K562 (cell line): ENCODE measurements around the gene MARS1. TPM values are rescaled to one million over a fixed set of nuclear protein-coding genes. Genes with fewer than 3 reads are reported as not detected.
"Not testable (repeated sequence)": the region's sequence is repeated elsewhere in the genome, so short reads cannot be mapped to it uniquely, and the experiment has no call there.

Source experiments
- ATAC-seq: fragments of 200-7000 bp; cut with Tn5 transposase; 3 replicates; pipeline ENCODE4 v1.9.1; 2020; ENCODE audit warnings: moderate library complexity
- BruUV-seq: library from RNA; stranded (reverse); fragments of 400-500 nt; replicated peaks from 2 replicates; lab custom pipeline; 2021; lab: Mats Ljungman, UMichigan
- CTCF ChIA-PET: fragments of 300-600 bp; formaldehyde crosslinking; extraction: SDS; loops from one replicate; lab custom pipeline; 2021; ENCODE audit warnings: low intra/inter-chr PET ratio; lab: Yijun Ruan, JAX
- POLR2A ChIA-PET: fragments of 300-600, 350-650 bp; sonication (Branson Sonifier 250); formaldehyde crosslinking; extraction: SDS; loops from one replicate; lab custom pipeline; 2021; ENCODE audit warnings: antibody characterized with exemption, inconsistent platforms; lab: Yijun Ruan, JAX
- DNase-seq, 4 experiments: peaks; one replicate each; pipeline versions ENCODE4 v3.0.0 to v3.0.0-alpha.2; 2011 to 2018; ENCODE audit warnings: low spot score in 3 of 4, mixed read lengths in 3 of 4; ENCODE audit errors: extremely low read depth in 1 of 4
- FAIRE-seq: peaks from 2 replicates; lab custom pipeline; 2011; peaks lifted over from hg19 to GRCh38; lab: Jason Lieb, UNC
- H2AFZ ChIP-seq: 2 replicates; pipeline ENCODE4 v1.6.0; 2011; ENCODE audit warnings: low read depth, low read length, control low read depth, inconsistent platforms
- H3K27ac ChIP-seq: fragments of 200-600 bp; 3 replicates; pipeline ENCODE4 v1.8.0; 2011; ENCODE audit warnings: low read depth, mild to moderate bottlenecking, control low read depth, inconsistent platforms, low read length, moderate library complexity, mixed read lengths; ENCODE audit errors: extremely low read depth
- H3K27me3 ChIP-seq, 2 experiments: fragments of 300-600 bp in 1 of 2; 2 replicates in 1 of 2; 3 replicates in 1 of 2; pipeline versions ENCODE4 v1.6.0 to v1.8.0; 2011; ENCODE audit warnings: inconsistent platforms in 2 of 2, low read length in 2 of 2, mild to moderate bottlenecking in 1 of 2, mixed read lengths in 1 of 2, moderate library complexity in 1 of 2; ENCODE audit not compliant: control insufficient read depth in 2 of 2, insufficient read depth in 2 of 2
- H3K36me3 ChIP-seq: fragments of 300-600 bp; 3 replicates; pipeline ENCODE4 v1.8.0; 2011; ENCODE audit warnings: mild to moderate bottlenecking, low read length, inconsistent platforms; ENCODE audit not compliant: control insufficient read depth, insufficient read depth
- H3K4me1 ChIP-seq, 2 experiments: fragments of 200-600 bp in 1 of 2; replicated peaks in 1 of 2; 2 replicates in 1 of 2; 3 replicates in 1 of 2; pipeline versions ENCODE4 v1.5.1 to v1.8.0; 2011; ENCODE audit warnings: inconsistent platforms in 2 of 2, low read length in 2 of 2, mild to moderate bottlenecking in 1 of 2, mixed read lengths in 1 of 2, moderate library complexity in 1 of 2; ENCODE audit not compliant: control insufficient read depth in 2 of 2, insufficient read depth in 2 of 2
- H3K4me2 ChIP-seq: 2 replicates; pipeline ENCODE4 v1.6.1; 2011; ENCODE audit warnings: low read length, control low read depth, inconsistent platforms, mixed read lengths; ENCODE audit not compliant: insufficient read depth
- H3K4me3 ChIP-seq: fragments of 200-600 bp; sonication (generic), shearing (Covaris generic); 2 replicates; pipeline ENCODE4 v1.5.1; 2016; ENCODE audit warnings: control low read depth, inconsistent platforms
- H3K79me2 ChIP-seq: fragments of 200-600 bp; 3 replicates; pipeline ENCODE4 v1.8.0; 2011; ENCODE audit warnings: low read length, inconsistent platforms; ENCODE audit not compliant: control insufficient read depth, insufficient read depth
- H3K9ac ChIP-seq, 2 experiments: 2 replicates each; pipeline versions ENCODE4 v1.6.0 to v1.6.1; 2011; ENCODE audit warnings: low read depth in 2 of 2, low read length in 2 of 2, control low read depth in 1 of 2, inconsistent platforms in 1 of 2, mild to moderate bottlenecking in 1 of 2, mixed read lengths in 1 of 2; ENCODE audit not compliant: insufficient read depth in 1 of 2
- H3K9me1 ChIP-seq: one replicate; pipeline ENCODE4 v1.6.0; 2011; ENCODE audit warnings: inconsistent platforms, mild to moderate bottlenecking, low read length, moderate library complexity; ENCODE audit not compliant: control insufficient read depth, insufficient read depth
- H3K9me3 ChIP-seq: replicated peaks from 2 replicates; pipeline ENCODE4 v1.5.1; 2011; ENCODE audit warnings: low read depth, low read length, inconsistent platforms; ENCODE audit not compliant: control insufficient read depth, insufficient read depth
- H4K20me1 ChIP-seq: replicated peaks from 2 replicates; pipeline ENCODE4 v1.6.1; 2011; ENCODE audit warnings: low read length, inconsistent platforms, mixed read lengths; ENCODE audit not compliant: control insufficient read depth, insufficient read depth
- ZNF384 ChIP-seq: IDR thresholded peaks from 2 replicates; pipeline ENCODE4 v1.6.1; 2012; ENCODE audit warnings: low read depth, low read length, improper control_type of control experiment
- WGBS: fragments of 100-300 bp; shearing (Covaris generic); methylation state at CpG from one replicate; pipeline ENCODE4 v1.1.6; 2016; ENCODE audit warnings: low coverage, mixed read lengths; ENCODE audit not compliant: insufficient coverage; ENCODE audit errors: missing lambda C conversion rate; 5-methylcytosine and 5-hydroxymethylcytosine counted together
- in situ Hi-C: fragments of 300-500 bp; cut with MboI; formaldehyde crosslinking; loops from 4 replicates; pipeline ENCODE4 v1.15.0; 2018; ENCODE audit warnings: inconsistent platforms, mixed read lengths
- intact Hi-C: fragments of 100-400 bp; cut with micrococcal nuclease; formaldehyde crosslinking; loops from 2 replicates; pipeline ENCODE4 v1.14.2; 2022
- polyA plus RNA-seq, 8 experiments: library from polyadenylated mRNA; depleted of rRNA in 4 of 8; stranded (reverse) in 5 of 8; unstranded in 3 of 8; fragments of >200 nt; fragmentation: Nextera tagmentation in 2 of 8; fragmentation: Illumina TruSeq in 1 of 8; extraction: Ambion mirVana in 2 of 8; extraction: Trizol in 1 of 8; gene quantifications; 2 replicates each; pipeline versions ENCODE4 v1.2.1 to v1.2.3, GENCODE V29; 2011 to 2014; ENCODE audit warnings: inconsistent platforms in 1 of 8, missing spikeins in 1 of 8
- total RNA-seq, 7 experiments: library from RNA; depleted of rRNA in 6 of 7; stranded (reverse); fragments of >200 nt in 6 of 7; fragmentation: Illumina TruSeq in 2 of 7; extraction: Trizol in 2 of 7; gene quantifications; 2 replicates each; pipeline versions ENCODE4 v1.2.1 to v1.2.3, GENCODE V29; 2011 to 2021; ENCODE audit warnings: low replicate concordance in 1 of 7
- TF ChIP-seq, protein P1 (sequence below): fragments of 450-650 bp; IDR thresholded peaks from 2 replicates; pipeline ENCODE4 v1.6.1; 2018; ENCODE audit not compliant: partially characterized antibody

Gene MARS1
- total and polyA plus RNA-seq, 9 of the 15 experiments (the other 6 are each of a cell fraction or from before 2014, with no cell fraction given), result 117 to 382 (median 220) TPM

DNA sequence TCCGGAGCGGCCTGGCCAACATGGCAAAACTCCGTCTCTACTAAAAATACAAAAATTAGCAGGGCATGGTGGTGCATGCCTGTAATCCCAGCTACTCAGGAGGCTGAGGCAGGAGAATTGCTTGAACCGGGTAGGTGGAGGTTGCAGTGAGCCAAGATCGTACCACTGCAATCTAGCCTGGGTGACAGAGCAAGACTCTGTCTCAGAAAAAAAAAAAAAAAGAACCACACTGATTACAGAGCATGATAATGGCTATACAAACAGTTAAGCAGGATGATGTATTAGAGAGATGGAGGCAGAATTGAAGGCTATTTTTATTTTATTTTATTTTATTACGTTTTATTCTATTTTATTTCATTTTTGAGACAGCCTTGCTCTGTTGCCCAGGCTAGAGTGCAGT, 43.5 kb upstream of the MARS1 start:
- H3K9me1 ChIP-seq, in situ Hi-C loops, H3K9ac ChIP-seq, H3K27me3 ChIP-seq, H4K20me1 ChIP-seq, H3K27ac ChIP-seq, CTCF ChIA-PET, intact Hi-C loops, H3K36me3 ChIP-seq, DNase-seq, H3K4me1 ChIP-seq, FAIRE-seq, BruUV-seq, H3K4me2 ChIP-seq, H3K79me2 ChIP-seq, H3K4me3 ChIP-seq, H2AFZ ChIP-seq, H3K9me3 ChIP-seq: not testable (repeated sequence)
- POLR2A ChIA-PET, result interaction anchor here (0.6 to 2.1 kb wide), 5 partner anchors 10 to 15 kb away, joined by 3 to 6 read pairs (median 4); partner anchors contain the start of gene INHBE
- ATAC-seq, result peak; percentile 38; the same call in 2 of the 3 replicates
- 4% methylated on average over 2 of the region's 6 CpGs for WGBS
- TF ChIP-seq, protein P1, sequence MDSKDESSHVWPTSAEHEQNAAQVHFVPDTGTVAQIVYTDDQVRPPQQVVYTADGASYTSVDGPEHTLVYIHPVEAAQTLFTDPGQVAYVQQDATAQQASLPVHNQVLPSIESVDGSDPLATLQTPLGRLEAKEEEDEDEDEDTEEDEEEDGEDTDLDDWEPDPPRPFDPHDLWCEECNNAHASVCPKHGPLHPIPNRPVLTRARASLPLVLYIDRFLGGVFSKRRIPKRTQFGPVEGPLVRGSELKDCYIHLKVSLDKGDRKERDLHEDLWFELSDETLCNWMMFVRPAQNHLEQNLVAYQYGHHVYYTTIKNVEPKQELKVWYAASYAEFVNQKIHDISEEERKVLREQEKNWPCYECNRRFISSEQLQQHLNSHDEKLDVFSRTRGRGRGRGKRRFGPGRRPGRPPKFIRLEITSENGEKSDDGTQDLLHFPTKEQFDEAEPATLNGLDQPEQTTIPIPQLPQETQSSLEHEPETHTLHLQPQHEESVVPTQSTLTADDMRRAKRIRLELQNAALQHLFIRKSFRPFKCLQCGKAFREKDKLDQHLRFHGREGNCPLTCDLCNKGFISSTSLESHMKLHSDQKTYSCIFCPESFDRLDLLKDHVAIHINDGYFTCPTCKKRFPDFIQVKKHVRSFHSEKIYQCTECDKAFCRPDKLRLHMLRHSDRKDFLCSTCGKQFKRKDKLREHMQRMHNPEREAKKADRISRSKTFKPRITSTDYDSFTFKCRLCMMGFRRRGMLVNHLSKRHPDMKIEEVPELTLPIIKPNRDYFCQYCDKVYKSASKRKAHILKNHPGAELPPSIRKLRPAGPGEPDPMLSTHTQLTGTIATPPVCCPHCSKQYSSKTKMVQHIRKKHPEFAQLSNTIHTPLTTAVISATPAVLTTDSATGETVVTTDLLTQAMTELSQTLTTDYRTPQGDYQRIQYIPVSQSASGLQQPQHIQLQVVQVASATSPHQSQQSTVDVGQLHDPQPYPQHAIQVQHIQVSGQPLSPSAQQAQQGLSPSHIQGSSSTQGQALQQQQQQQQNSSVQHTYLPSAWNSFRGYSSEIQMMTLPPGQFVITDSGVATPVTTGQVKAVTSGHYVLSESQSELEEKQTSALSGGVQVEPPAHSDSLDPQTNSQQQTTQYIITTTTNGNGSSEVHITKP, result peak; percentile 61
- TF ChIP-seq ZNF384, result peak; percentile 76; the same call in 1 of the 2 replicates
